Naive thymus-derived CD4-positive, alpha-beta T cell (primary cell): ENCODE measurements around the gene SCAF1. TPM values are rescaled to one million over a fixed set of nuclear protein-coding genes. Genes with fewer than 3 reads are reported as not detected.

Source experiments
- ATAC-seq: fragments of 150-1000 bp; cut with Tn5 transposase; 2 replicates; pipeline ENCODE4 v1.10.0; 2021; ENCODE audit warnings: mild to moderate bottlenecking, moderate library complexity
- CTCF ChIA-PET: fragments of 350-600 bp; sonication (Branson Sonifier 250); formaldehyde crosslinking; loops from one replicate; lab custom pipeline; 2021; ENCODE audit warnings: antibody characterized with exemption; lab: Charles Lee
- POLR2A ChIA-PET: fragments of 350-600 bp; sonication (Branson Sonifier 250); formaldehyde crosslinking; loops from one replicate; lab custom pipeline; 2021; ENCODE audit warnings: antibody characterized with exemption, inconsistent platforms; lab: Charles Lee
- DNase-seq, 9 donors: peaks; one replicate each; pipeline versions ENCODE4 v3.0.0 to v3.0.0-alpha.2; 2020 to 2022; ENCODE audit warnings: mixed read lengths in 1 of 9
- H3K27ac ChIP-seq: one replicate; pipeline ENCODE4 v1.7.0; 2013; ENCODE audit warnings: mild to moderate bottlenecking, low read depth, low read length, moderate library complexity
- H3K27me3 ChIP-seq, 2 donors: one replicate each; pipeline ENCODE4 v1.7.0; 2013; ENCODE audit warnings: low read length in 2 of 2, mild to moderate bottlenecking in 2 of 2, moderate library complexity in 2 of 2; ENCODE audit not compliant: control insufficient read depth in 2 of 2, insufficient read depth in 2 of 2
- H3K36me3 ChIP-seq, 3 experiments: 1 replicate in 2 of 3; 2 replicates in 1 of 3; pipeline ENCODE4 v1.7.0; 2013; ENCODE audit warnings: low read length in 3 of 3, mild to moderate bottlenecking in 3 of 3, moderate library complexity in 1 of 3; ENCODE audit not compliant: insufficient read depth in 3 of 3, control insufficient read depth in 2 of 3
- H3K4me1 ChIP-seq, 2 donors: one replicate each; pipeline ENCODE4 v1.7.0; 2013; ENCODE audit warnings: low read length in 2 of 2, mild to moderate bottlenecking in 2 of 2, moderate library complexity in 1 of 2; ENCODE audit not compliant: control insufficient read depth in 2 of 2, insufficient read depth in 2 of 2
- H3K4me3 ChIP-seq: 2 replicates; pipeline ENCODE4 v1.7.0; 2013; ENCODE audit warnings: mild to moderate bottlenecking, low read length
- H3K9me3 ChIP-seq, 3 experiments: 1 replicate in 2 of 3; 2 replicates in 1 of 3; pipeline ENCODE4 v1.7.0; 2013; ENCODE audit warnings: low read length in 3 of 3; ENCODE audit not compliant: control insufficient read depth in 2 of 3
- H3K27ac Mint-ChIP-seq, 9 donors: one replicate each; pipeline ENCODE4 v1.8.0; 2020 to 2022; ENCODE audit warnings: mixed read lengths in 9 of 9, mild to moderate bottlenecking in 8 of 9, moderate library complexity in 5 of 9, inconsistent platforms in 2 of 9
- H3K27me3 Mint-ChIP-seq, 5 donors: one replicate each; pipeline ENCODE4 v1.8.0; 2021 to 2022; ENCODE audit warnings: mixed read lengths in 5 of 5, mild to moderate bottlenecking in 1 of 5
- H3K36me3 Mint-ChIP-seq, 5 donors: one replicate each; pipeline ENCODE4 v1.8.0; 2020 to 2022; ENCODE audit warnings: mixed read lengths in 5 of 5, mild to moderate bottlenecking in 3 of 5, inconsistent platforms in 1 of 5
- H3K4me1 Mint-ChIP-seq, 7 donors: one replicate each; pipeline ENCODE4 v1.8.0; 2020 to 2022; ENCODE audit warnings: mixed read lengths in 7 of 7, mild to moderate bottlenecking in 3 of 7, inconsistent platforms in 1 of 7
- H3K4me3 Mint-ChIP-seq, 10 donors: one replicate each; pipeline ENCODE4 v1.8.0; 2020 to 2022; ENCODE audit warnings: mild to moderate bottlenecking in 10 of 10, mixed read lengths in 10 of 10, moderate library complexity in 6 of 10, inconsistent platforms in 2 of 10
- H3K9me3 Mint-ChIP-seq, 11 donors: one replicate each; pipeline ENCODE4 v1.8.0; 2020 to 2022; ENCODE audit warnings: mixed read lengths in 11 of 11, mild to moderate bottlenecking in 4 of 11, inconsistent platforms in 1 of 11, moderate library complexity in 1 of 11
- intact Hi-C, 2 donors: fragments of 100-400 bp; cut with micrococcal nuclease; formaldehyde crosslinking; loops; one replicate each; pipeline ENCODE4 v1.15.1; 2023
- polyA plus RNA-seq, 2 donors: library from polyadenylated mRNA; unstranded; fragments of 300-500 nt; fragmentation: Illumina TruSeq; gene quantifications; one replicate each; pipeline ENCODE4 v1.2.3, GENCODE V29; 2021
- total RNA-seq, 6 experiments: library from RNA in 5 of 6; stranded (reverse) in 5 of 6; gene quantifications; 1 replicate in 5 of 6; 2 replicates in 1 of 6; pipeline ENCODE4 v1.2.3 and lab custom pipeline; 2021 to 2026

The SCAF1 gene
- total and polyA plus RNA-seq, 7 experiments from 2014 or later: 1.4 to 74.9 (median 42.0) TPM

GRCh38 chr19:49655570-49656455 lies 13.8 kb downstream of the SCAF1 start:
- H3K9me3 Mint-ChIP-seq: no peaks in the 10 kb centered on the region
- H3K36me3 Mint-ChIP-seq: peaks cover 0 to 20% (median 13%) of the 10 kb centered on the region in 5 donors
- intact Hi-C loops: no loop called here
- H3K27me3 Mint-ChIP-seq: no peaks in the 10 kb centered on the region
- DNase-seq (no peak), ATAC-seq (peak; percentile 42)
- CTCF ChIA-PET: no interaction called here
- H3K9me3 ChIP-seq: no peaks in the 10 kb centered on the region
- H3K4me1 ChIP-seq: no peaks in the 10 kb centered on the region
- no peak overlapping the region for H3K27ac ChIP-seq
- H3K27ac Mint-ChIP-seq: peak overlapping the region in 3 of 9 donors; percentile 10 to 37 (median 31)
- H3K36me3 ChIP-seq: peaks cover 0 to 91% (median 22%) of the 10 kb centered on the region in 3 experiments
- peaks cover 0 to 13% (median 3%) of the 10 kb centered on the region in 7 donors for H3K4me1 Mint-ChIP-seq
- no peak overlapping the region for H3K4me3 Mint-ChIP-seq
- POLR2A ChIA-PET: interaction anchor here (0.6 to 14.1 kb wide), 6 partner anchors 8 to 370 kb away, joined by 3 to 187 read pairs (median 4); partner anchors contain the start of genes RRAS and SCAF1
- no peaks in the 10 kb centered on the region for H3K27me3 ChIP-seq
- H3K4me3 ChIP-seq: no peak overlapping the region

DNA sequence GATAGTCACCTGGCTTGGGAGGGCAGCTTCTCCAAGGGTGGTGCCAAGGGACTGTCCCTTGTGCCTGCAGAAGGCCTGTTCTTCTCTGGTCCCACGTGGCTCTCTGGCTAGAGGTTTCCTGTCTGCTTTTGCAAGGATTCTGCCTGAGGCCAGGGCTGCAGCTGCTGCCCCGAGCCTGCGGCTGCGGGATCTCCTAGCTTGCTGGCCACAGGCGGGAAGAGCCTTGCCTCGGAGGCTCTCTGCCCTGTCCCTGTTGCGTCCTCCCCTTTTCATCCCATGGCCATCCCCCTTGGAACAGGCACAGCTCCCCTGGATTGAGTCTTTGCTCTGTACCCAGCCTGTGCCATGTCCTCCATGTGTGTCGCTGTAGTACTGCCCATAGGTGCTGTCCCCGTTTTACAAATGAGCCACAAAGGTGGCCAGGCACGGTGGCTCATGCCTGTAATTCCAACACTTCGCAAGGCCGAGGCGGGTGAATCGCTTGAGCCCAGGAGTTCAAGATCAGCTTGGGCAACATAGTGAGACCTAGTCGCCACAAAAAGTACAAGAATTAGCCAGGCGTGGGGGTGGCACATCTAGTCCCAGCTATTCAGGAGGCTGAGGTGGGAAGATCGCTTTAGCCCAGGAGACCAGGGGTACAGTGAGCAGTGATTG lies 14.6 kb downstream of the SCAF1 start:
- Histone ChIP-seq H3K9me3 (no peaks in the 10 kb centered on the region), H3K4me3 (no peak overlapping the region), H3K4me1 (no peaks in the 10 kb centered on the region), H3K36me3 (peaks cover 0 to 94% (median 27%) of the 10 kb centered on the region in 3 experiments), H3K27ac (no peak overlapping the region), H3K27me3 (no peaks in the 10 kb centered on the region)
- ChIA-PET CTCF (interaction anchor here (0.6 kb wide), 1 partner anchor 150 kb away, joined by 3 read pairs; no protein-coding TSS in a partner anchor), POLR2A (interaction anchor here (0.6 to 14.1 kb wide), 6 partner anchors 8 to 277 kb away, joined by 3 to 187 read pairs (median 4); partner anchors contain the start of genes PRMT1, RRAS and SCAF1)
- DNase-seq (no peak), ATAC-seq (no peak)
- intact Hi-C loops: no loop called here
- peak overlapping the region in 1 of 9 donors; percentile 10 for H3K27ac Mint-ChIP-seq
- no peaks in the 10 kb centered on the region for H3K27me3 Mint-ChIP-seq
- peaks cover 0 to 13% (median 3%) of the 10 kb centered on the region in 7 donors for H3K4me1 Mint-ChIP-seq
- no peaks in the 10 kb centered on the region for H3K9me3 Mint-ChIP-seq
- peaks cover 0 to 19% (median 13%) of the 10 kb centered on the region in 5 donors for H3K36me3 Mint-ChIP-seq
- no peak overlapping the region for H3K4me3 Mint-ChIP-seq

GRCh38 chr19:49657493-49658138 lies 15.6 kb downstream of the SCAF1 start:
- no peak overlapping the region for H3K4me3 Mint-ChIP-seq

GRCh38 chr19:49658139-49658517 lies 16.1 kb downstream of the SCAF1 start:
- Histone ChIP-seq H3K4me1 (peaks cover 9% of the 10 kb centered on the region in 2 donors), H3K9me3 (no peaks in the 10 kb centered on the region), H3K27me3 (no peaks in the 10 kb centered on the region), H3K4me3 (no peak overlapping the region), H3K36me3 (peaks cover 0 to 99% (median 36%) of the 10 kb centered on the region in 3 experiments), H3K27ac (peak overlapping the region; percentile 53)
- Mint-ChIP-seq H3K27ac (no peak overlapping the region), H3K9me3 (no peaks in the 10 kb centered on the region), H3K36me3 (peaks cover 0 to 22% (median 13%) of the 10 kb centered on the region in 5 donors), H3K27me3 (no peaks in the 10 kb centered on the region), H3K4me1 (peaks cover 0 to 25% (median 9%) of the 10 kb centered on the region in 7 donors), H3K4me3 (no peak overlapping the region)
- ChIA-PET POLR2A (interaction anchor here (1.5 to 14.1 kb wide), 2 partner anchors 14 to 18 kb away, joined by 3 to 187 read pairs; partner anchors contain the start of genes PRMT1, RRAS and SCAF1), CTCF (no interaction called here)
- DNase-seq (no peak), ATAC-seq (no peak)
- intact Hi-C loops: no loop called here

More at GRCh38 chr19:49657493-49658138, 15.6 kb downstream of the SCAF1 start:
- Mint-ChIP-seq H3K27ac (peak overlapping the region in 2 of 9 donors; percentile 79 to 86), H3K27me3 (no peaks in the 10 kb centered on the region), H3K36me3 (peaks cover 0 to 20% (median 13%) of the 10 kb centered on the region in 5 donors), H3K4me1 (peaks cover 0 to 20% (median 4%) of the 10 kb centered on the region in 7 donors), H3K9me3 (no peaks in the 10 kb centered on the region)
- no peak for ATAC-seq
- Histone ChIP-seq H3K9me3 (no peaks in the 10 kb centered on the region), H3K4me3 (no peak overlapping the region), H3K27me3 (no peaks in the 10 kb centered on the region), H3K27ac (no peak overlapping the region), H3K4me1 (peaks cover 4% of the 10 kb centered on the region in 2 donors), H3K36me3 (peaks cover 0 to 99% (median 36%) of the 10 kb centered on the region in 3 experiments)
- ChIA-PET POLR2A (interaction anchor here (0.7 to 14.1 kb wide), 3 partner anchors 13 to 66 kb away, joined by 3 to 187 read pairs (median 3); partner anchors contain the start of genes PRMT1, RRAS and SCAF1), CTCF (no interaction called here)
- DNase-seq: no peak
- intact Hi-C loops: no loop called here

DNA sequence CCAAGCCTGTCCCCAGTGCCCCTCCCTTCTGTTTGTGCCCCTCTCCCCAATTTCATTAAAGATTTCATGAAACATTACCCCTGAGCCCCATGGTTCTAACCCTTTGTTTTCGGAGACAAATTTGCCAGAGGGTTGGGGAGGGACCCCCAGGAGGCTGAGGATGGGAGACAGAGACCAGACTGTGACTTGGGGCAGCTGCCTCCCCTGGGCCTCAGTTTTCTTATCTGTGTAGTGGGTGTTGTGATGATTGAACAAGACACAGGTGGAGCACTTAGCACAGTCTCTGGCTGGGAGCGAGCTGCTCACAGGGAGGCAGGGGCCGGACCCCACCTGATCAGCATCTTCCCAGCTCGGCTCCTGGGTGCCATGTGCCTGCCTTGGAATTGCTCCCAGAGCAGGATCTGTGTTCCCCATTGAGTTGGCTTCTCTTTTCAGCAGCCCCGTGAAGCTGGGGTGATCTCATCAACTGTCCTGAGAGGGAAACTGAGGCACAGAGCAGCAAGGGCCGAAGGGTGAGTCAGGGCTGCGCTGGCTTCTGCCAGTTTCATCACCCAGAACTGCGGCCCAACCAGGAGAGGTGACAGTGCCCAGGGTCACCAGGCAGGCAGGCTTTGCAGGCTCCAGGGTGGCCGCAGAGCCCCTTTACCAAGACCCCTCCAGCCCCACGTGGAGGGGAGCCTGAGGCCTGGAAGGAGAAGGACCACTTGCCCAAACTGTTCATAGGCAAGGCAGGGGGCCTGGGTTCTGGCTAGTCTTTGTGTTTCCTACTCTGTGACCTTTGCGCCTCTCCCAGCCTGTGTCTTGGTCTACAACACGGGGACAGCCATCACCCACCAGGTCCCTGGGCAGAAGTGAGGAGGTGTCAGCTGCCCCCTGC lies 16.8 kb downstream of the SCAF1 start:
- Histone ChIP-seq H3K27ac (peak overlapping the region; percentile 53), H3K4me3 (no peak overlapping the region), H3K4me1 (peaks cover 15% of the 10 kb centered on the region in 2 donors), H3K9me3 (no peaks in the 10 kb centered on the region), H3K36me3 (peaks cover 0 to 94% (median 36%) of the 10 kb centered on the region in 3 experiments), H3K27me3 (no peaks in the 10 kb centered on the region)
- H3K27me3 Mint-ChIP-seq: no peaks in the 10 kb centered on the region
- peaks cover 0 to 32% (median 14%) of the 10 kb centered on the region in 7 donors for H3K4me1 Mint-ChIP-seq
- intact Hi-C loops: no loop called here
- ATAC-seq (no peak), DNase-seq (no peak)
- H3K27ac Mint-ChIP-seq: peak overlapping the region in 5 of 9 donors; percentile 19 to 82 (median 47)
- H3K36me3 Mint-ChIP-seq: peaks cover 0 to 19% (median 13%) of the 10 kb centered on the region in 5 donors
- POLR2A ChIA-PET: interaction anchor here (14.1 kb wide), 1 partner anchor 15 kb away, joined by 187 read pairs; the partner anchor contains the start of genes RRAS and SCAF1
- no peaks in the 10 kb centered on the region for H3K9me3 Mint-ChIP-seq
- H3K4me3 Mint-ChIP-seq: peak overlapping the region in 1 of 10 donors; percentile 19
- CTCF ChIA-PET: no interaction called here
